ENCODE measurements around the gene CCDC91.

GRCh38 chr12:28350502-28350901 is 160.2 kb downstream of the CCDC91 start:
- TF ChIP-seq CBX8 (IDR thresholded peaks at IDR 0.05; ENCODE audit: borderline replicate concordance, extremely low read depth, low read depth, low read length, poor library complexity, severe bottlenecking) (no peak), KAT2B (IDR thresholded peaks at IDR 0.05; ENCODE audit: low read depth, low read length) (no peak), ETV5 (CRISPR knock-in tag; IDR thresholded peaks at IDR 0.05; ENCODE audit: low read depth) (no peak), ELK3 (CRISPR knock-in tag; IDR thresholded peaks at IDR 0.05) (no peak), GABPB2 (CRISPR knock-in tag; conservative IDR thresholded peaks at IDR 0.05) (no peak), SUPT5H (IDR thresholded peaks at IDR 0.05) (no peak), RBBP5 (IDR thresholded peaks at IDR 0.05; ENCODE audit: borderline replicate concordance, insufficient read depth, low read length, poor library complexity, severe bottlenecking) (no peak), TAF1 (IDR thresholded peaks at IDR 0.05; ENCODE audit: control insufficient read depth, extremely low read depth, insufficient read depth, low read length, severe bottlenecking) (no peak), PRDM10 (IDR thresholded peaks at IDR 0.05; ENCODE audit: partially characterized antibody) (no peak), SRSF1 (IDR thresholded peaks at IDR 0.05; ENCODE audit: low read depth, low read length) (no peak), ZNF121 (CRISPR knock-in tag; conservative IDR thresholded peaks at IDR 0.05) (no peak)
- TF ChIP-seq, protein P1, sequence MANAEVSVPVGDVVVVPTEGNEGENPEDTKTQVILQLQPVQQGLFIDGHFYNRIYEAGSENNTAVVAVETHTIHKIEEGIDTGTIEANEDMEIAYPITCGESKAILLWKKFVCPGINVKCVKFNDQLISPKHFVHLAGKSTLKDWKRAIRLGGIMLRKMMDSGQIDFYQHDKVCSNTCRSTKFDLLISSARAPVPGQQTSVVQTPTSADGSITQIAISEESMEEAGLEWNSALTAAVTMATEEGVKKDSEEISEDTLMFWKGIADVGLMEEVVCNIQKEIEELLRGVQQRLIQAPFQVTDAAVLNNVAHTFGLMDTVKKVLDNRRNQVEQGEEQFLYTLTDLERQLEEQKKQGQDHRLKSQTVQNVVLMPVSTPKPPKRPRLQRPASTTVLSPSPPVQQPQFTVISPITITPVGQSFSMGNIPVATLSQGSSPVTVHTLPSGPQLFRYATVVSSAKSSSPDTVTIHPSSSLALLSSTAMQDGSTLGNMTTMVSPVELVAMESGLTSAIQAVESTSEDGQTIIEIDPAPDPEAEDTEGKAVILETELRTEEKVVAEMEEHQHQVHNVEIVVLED (CRISPR knock-in tag; IDR thresholded peaks at IDR 0.05): no peak
- TF ChIP-seq, protein P2, sequence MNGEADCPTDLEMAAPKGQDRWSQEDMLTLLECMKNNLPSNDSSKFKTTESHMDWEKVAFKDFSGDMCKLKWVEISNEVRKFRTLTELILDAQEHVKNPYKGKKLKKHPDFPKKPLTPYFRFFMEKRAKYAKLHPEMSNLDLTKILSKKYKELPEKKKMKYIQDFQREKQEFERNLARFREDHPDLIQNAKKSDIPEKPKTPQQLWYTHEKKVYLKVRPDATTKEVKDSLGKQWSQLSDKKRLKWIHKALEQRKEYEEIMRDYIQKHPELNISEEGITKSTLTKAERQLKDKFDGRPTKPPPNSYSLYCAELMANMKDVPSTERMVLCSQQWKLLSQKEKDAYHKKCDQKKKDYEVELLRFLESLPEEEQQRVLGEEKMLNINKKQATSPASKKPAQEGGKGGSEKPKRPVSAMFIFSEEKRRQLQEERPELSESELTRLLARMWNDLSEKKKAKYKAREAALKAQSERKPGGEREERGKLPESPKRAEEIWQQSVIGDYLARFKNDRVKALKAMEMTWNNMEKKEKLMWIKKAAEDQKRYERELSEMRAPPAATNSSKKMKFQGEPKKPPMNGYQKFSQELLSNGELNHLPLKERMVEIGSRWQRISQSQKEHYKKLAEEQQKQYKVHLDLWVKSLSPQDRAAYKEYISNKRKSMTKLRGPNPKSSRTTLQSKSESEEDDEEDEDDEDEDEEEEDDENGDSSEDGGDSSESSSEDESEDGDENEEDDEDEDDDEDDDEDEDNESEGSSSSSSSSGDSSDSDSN (IDR thresholded peaks at IDR 0.05; ENCODE audit: borderline replicate concordance in 1 of 2, low read depth in 2 of 2, low read length in 2 of 2): no peak
